SK-N-SH (cell line): ENCODE measurements around the gene PHGDH.

Source experiments
- EP300 ChIP-seq, 2 experiments: IDR thresholded peaks; 2 replicates each; pipeline versions ENCODE4 v1.4.0 to v1.6.1; 2012; ENCODE audit warnings: borderline replicate concordance in 1 of 2, low read depth in 1 of 2, low read length in 1 of 2
- EZH2phosphoT487 ChIP-seq: fragments of 200-600 bp; sonication (generic); IDR thresholded peaks from 2 replicates; pipeline ENCODE4 v1.6.1; 2017; ENCODE audit warnings: low read depth, mixed run types, mild to moderate bottlenecking, antibody characterized with exemption, moderate library complexity, borderline replicate concordance
- FOSL2 ChIP-seq: IDR thresholded peaks from 2 replicates; pipeline ENCODE4 v1.4.0; 2012; ENCODE audit warnings: low read depth, mild to moderate bottlenecking, moderate library complexity, borderline replicate concordance
- FOXJ3 ChIP-seq: sonication (generic); formaldehyde crosslinking; IDR thresholded peaks from 2 replicates; pipeline ENCODE4 v1.5.1; 2020; ENCODE audit warnings: mild to moderate bottlenecking, missing genetic modification reagents
- FOXM1 ChIP-seq: IDR thresholded peaks from 2 replicates; pipeline ENCODE4 v1.4.0; 2012; ENCODE audit warnings: low read depth, mild to moderate bottlenecking
- NRF1 ChIP-seq: IDR thresholded peaks from 2 replicates; pipeline ENCODE4 v1.6.1; 2012; ENCODE audit warnings: low read depth, mild to moderate bottlenecking, low read length
- POLR2AphosphoS5 ChIP-seq: IDR thresholded peaks from 2 replicates; pipeline ENCODE4 v1.6.1; 2012; ENCODE audit warnings: low read depth, low read length
- SIN3A ChIP-seq: IDR thresholded peaks from 2 replicates; pipeline ENCODE4 v1.6.1; 2012; ENCODE audit warnings: low read depth, mild to moderate bottlenecking, low read length, moderate library complexity, borderline replicate concordance
- TAF1 ChIP-seq: IDR thresholded peaks from 2 replicates; pipeline ENCODE4 v1.6.1; 2012; ENCODE audit warnings: low read depth, mild to moderate bottlenecking, low read length, moderate library complexity, borderline replicate concordance
- TCF12 ChIP-seq: IDR thresholded peaks from 2 replicates; pipeline ENCODE4 v1.4.0; 2012
- TEAD4 ChIP-seq: IDR thresholded peaks from 2 replicates; pipeline ENCODE4 v1.4.0; 2012; ENCODE audit warnings: mild to moderate bottlenecking, borderline replicate concordance; ENCODE audit not compliant: insufficient read depth
- TF ChIP-seq, protein P1 (sequence below): fragments of 200-600 bp; sonication (generic); IDR thresholded peaks from 2 replicates; pipeline ENCODE4 v1.6.1; 2017; ENCODE audit warnings: antibody characterized with exemption, mild to moderate bottlenecking, moderate library complexity
- TF ChIP-seq, protein P2 (sequence below): IDR thresholded peaks from 2 replicates; pipeline ENCODE4 v1.4.0; 2012; ENCODE audit warnings: low read depth, borderline replicate concordance
- TF ChIP-seq, protein P3 (sequence below): IDR thresholded peaks from 2 replicates; pipeline ENCODE4; 2012

DNA sequence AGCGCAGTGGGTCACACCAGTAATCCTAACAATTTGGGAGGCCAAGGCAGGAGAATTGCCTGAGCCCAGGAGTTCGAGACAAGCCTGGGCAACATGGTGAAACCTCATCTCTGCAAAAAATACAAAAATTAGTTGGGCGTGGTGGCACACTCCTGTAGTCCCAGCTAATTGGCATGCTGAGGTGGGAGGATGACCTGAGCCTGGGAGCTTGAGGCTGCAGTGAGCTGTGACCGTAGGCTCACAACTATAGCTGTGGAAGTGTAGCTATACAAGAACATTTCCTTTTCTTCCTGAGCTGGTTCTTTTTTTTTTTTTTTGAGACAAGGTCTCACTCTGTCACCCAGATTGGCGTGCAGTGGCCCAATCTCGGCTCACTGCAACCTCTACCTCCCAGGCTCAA is 44.6 kb upstream of the PHGDH start:
- TF ChIP-seq TEAD4 (no peak), EZH2phosphoT487 (no peak), FOXJ3 (CRISPR knock-in tag) (no peak), POLR2AphosphoS5 (no peak), TCF12 (no peak), FOSL2 (no peak), EP300 (IDR thresholded peaks at IDR 0.05; ENCODE audit: borderline replicate concordance in 1 of 2, low read depth in 1 of 2, low read length in 1 of 2) (no peak), TAF1 (no peak), NRF1 (no peak), SIN3A (no peak), FOXM1 (no peak)
- TF ChIP-seq, protein P1, sequence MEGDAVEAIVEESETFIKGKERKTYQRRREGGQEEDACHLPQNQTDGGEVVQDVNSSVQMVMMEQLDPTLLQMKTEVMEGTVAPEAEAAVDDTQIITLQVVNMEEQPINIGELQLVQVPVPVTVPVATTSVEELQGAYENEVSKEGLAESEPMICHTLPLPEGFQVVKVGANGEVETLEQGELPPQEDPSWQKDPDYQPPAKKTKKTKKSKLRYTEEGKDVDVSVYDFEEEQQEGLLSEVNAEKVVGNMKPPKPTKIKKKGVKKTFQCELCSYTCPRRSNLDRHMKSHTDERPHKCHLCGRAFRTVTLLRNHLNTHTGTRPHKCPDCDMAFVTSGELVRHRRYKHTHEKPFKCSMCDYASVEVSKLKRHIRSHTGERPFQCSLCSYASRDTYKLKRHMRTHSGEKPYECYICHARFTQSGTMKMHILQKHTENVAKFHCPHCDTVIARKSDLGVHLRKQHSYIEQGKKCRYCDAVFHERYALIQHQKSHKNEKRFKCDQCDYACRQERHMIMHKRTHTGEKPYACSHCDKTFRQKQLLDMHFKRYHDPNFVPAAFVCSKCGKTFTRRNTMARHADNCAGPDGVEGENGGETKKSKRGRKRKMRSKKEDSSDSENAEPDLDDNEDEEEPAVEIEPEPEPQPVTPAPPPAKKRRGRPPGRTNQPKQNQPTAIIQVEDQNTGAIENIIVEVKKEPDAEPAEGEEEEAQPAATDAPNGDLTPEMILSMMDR, result no peak
- TF ChIP-seq, protein P2, sequence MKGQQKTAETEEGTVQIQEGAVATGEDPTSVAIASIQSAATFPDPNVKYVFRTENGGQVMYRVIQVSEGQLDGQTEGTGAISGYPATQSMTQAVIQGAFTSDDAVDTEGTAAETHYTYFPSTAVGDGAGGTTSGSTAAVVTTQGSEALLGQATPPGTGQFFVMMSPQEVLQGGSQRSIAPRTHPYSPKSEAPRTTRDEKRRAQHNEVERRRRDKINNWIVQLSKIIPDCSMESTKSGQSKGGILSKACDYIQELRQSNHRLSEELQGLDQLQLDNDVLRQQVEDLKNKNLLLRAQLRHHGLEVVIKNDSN, result no peak
- TF ChIP-seq, protein P3, sequence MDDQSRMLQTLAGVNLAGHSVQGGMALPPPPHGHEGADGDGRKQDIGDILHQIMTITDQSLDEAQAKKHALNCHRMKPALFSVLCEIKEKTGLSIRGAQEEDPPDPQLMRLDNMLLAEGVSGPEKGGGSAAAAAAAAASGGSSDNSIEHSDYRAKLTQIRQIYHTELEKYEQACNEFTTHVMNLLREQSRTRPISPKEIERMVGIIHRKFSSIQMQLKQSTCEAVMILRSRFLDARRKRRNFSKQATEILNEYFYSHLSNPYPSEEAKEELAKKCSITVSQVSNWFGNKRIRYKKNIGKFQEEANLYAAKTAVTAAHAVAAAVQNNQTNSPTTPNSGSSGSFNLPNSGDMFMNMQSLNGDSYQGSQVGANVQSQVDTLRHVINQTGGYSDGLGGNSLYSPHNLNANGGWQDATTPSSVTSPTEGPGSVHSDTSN, result no peak
